Liver (tissue), 3 donors: Measurements from ENCODE around the gene VSIR.

Experiments used
- HNF4G ChIP-seq: IDR thresholded peaks from 2 replicates; pipeline ENCODE4 v1.6.1; 2016; ENCODE audit warnings: antibody characterized with exemption
- RXRA ChIP-seq, 2 donors: IDR thresholded peaks; 2 replicates each; pipeline ENCODE4 v1.6.1; 2017 to 2018; ENCODE audit warnings: antibody characterized with exemption in 2 of 2, mild to moderate bottlenecking in 1 of 2
- TAF1 ChIP-seq: conservative IDR thresholded peaks from 2 replicates; pipeline ENCODE4 v1.6.1; 2016; ENCODE audit warnings: antibody characterized with exemption, mild to moderate bottlenecking
- TF ChIP-seq, protein P1 (sequence below): IDR thresholded peaks from 2 replicates; pipeline ENCODE4 v1.6.1; 2016; ENCODE audit warnings: antibody characterized with exemption
- TF ChIP-seq, protein P2 (sequence below): fragments of 150-350 bp; IDR thresholded peaks from 2 replicates; pipeline ENCODE4 v1.5.1; 2017; ENCODE audit warnings: improper control_type of control experiment, low read depth, low read length; ENCODE audit not compliant: missing input control
- TF ChIP-seq, protein P3 (sequence below): IDR thresholded peaks from 2 replicates; pipeline ENCODE4 v1.6.1; 2016; ENCODE audit warnings: antibody characterized with exemption, mild to moderate bottlenecking
- TF ChIP-seq, protein P4 (sequence below): IDR thresholded peaks from 2 replicates; pipeline ENCODE4 v1.6.1; 2016; ENCODE audit warnings: antibody characterized with exemption
- donor health status: healthy.
- donor health status: healthy.

DNA sequence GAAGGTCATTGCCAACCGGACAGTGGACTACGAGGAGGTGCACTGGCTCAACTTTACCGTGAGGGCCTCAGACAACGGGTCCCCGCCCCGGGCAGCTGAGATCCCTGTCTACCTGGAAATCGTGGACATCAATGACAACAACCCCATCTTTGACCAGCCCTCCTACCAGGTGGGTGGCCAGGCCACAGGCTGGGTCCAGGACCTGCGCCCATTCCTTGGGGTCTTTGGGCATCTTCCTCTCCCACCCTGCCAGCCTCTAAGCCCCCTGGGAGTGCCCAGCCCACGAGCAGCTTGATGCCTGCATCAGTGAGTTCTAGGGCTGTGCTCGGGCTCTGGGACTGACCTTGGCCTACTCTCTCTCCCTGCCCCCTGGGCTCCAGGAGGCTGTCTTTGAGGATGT, 25.8 kb upstream of the VSIR start:
- TF ChIP-seq, protein P1, sequence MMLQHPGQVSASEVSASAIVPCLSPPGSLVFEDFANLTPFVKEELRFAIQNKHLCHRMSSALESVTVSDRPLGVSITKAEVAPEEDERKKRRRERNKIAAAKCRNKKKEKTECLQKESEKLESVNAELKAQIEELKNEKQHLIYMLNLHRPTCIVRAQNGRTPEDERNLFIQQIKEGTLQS: no peak
- TF ChIP-seq HNF4G: no peak
- TF ChIP-seq, protein P2, sequence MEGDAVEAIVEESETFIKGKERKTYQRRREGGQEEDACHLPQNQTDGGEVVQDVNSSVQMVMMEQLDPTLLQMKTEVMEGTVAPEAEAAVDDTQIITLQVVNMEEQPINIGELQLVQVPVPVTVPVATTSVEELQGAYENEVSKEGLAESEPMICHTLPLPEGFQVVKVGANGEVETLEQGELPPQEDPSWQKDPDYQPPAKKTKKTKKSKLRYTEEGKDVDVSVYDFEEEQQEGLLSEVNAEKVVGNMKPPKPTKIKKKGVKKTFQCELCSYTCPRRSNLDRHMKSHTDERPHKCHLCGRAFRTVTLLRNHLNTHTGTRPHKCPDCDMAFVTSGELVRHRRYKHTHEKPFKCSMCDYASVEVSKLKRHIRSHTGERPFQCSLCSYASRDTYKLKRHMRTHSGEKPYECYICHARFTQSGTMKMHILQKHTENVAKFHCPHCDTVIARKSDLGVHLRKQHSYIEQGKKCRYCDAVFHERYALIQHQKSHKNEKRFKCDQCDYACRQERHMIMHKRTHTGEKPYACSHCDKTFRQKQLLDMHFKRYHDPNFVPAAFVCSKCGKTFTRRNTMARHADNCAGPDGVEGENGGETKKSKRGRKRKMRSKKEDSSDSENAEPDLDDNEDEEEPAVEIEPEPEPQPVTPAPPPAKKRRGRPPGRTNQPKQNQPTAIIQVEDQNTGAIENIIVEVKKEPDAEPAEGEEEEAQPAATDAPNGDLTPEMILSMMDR: no peak
- TF ChIP-seq, protein P3, sequence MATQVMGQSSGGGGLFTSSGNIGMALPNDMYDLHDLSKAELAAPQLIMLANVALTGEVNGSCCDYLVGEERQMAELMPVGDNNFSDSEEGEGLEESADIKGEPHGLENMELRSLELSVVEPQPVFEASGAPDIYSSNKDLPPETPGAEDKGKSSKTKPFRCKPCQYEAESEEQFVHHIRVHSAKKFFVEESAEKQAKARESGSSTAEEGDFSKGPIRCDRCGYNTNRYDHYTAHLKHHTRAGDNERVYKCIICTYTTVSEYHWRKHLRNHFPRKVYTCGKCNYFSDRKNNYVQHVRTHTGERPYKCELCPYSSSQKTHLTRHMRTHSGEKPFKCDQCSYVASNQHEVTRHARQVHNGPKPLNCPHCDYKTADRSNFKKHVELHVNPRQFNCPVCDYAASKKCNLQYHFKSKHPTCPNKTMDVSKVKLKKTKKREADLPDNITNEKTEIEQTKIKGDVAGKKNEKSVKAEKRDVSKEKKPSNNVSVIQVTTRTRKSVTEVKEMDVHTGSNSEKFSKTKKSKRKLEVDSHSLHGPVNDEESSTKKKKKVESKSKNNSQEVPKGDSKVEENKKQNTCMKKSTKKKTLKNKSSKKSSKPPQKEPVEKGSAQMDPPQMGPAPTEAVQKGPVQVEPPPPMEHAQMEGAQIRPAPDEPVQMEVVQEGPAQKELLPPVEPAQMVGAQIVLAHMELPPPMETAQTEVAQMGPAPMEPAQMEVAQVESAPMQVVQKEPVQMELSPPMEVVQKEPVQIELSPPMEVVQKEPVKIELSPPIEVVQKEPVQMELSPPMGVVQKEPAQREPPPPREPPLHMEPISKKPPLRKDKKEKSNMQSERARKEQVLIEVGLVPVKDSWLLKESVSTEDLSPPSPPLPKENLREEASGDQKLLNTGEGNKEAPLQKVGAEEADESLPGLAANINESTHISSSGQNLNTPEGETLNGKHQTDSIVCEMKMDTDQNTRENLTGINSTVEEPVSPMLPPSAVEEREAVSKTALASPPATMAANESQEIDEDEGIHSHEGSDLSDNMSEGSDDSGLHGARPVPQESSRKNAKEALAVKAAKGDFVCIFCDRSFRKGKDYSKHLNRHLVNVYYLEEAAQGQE: no peak
- TF ChIP-seq TAF1: no peak
- TF ChIP-seq, protein P4, sequence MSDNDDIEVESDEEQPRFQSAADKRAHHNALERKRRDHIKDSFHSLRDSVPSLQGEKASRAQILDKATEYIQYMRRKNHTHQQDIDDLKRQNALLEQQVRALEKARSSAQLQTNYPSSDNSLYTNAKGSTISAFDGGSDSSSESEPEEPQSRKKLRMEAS: no peak
- TF ChIP-seq RXRA (IDR thresholded peaks at IDR 0.05): no peak
